Cortex of kidney (tissue), 1 donor: ENCODE measurements around the gene ASB11.
"Not testable (repeated sequence)": the region's sequence is repeated elsewhere in the genome, so short reads cannot be mapped to it uniquely, and the experiment has no call there.

Experiments used
- DNase-seq: peaks from one replicate; lab custom pipeline; 2025; lab: John Stamatoyannopoulos, UW

Gene ASB11

DNA sequence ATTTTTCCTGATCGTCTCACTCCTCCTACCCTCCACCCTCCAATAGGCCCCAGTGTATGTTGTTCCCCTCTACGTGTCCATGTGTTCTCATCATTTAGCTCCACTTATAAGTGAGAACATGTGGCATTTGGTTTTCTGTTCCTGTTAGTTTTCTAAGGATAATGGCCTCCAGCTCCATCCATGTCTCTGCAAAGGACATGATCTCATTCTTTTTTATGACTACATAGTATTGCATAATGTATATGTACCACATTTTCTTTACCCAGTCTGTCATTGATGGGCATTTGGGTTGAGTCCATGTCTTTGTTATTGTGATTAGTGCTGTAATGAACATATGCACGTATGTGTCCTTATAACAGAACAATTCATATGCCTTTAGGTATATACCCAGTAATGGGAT lies 9.5 kb downstream of the ASB11 start:
- DNase-seq: not testable (repeated sequence)

DNA sequence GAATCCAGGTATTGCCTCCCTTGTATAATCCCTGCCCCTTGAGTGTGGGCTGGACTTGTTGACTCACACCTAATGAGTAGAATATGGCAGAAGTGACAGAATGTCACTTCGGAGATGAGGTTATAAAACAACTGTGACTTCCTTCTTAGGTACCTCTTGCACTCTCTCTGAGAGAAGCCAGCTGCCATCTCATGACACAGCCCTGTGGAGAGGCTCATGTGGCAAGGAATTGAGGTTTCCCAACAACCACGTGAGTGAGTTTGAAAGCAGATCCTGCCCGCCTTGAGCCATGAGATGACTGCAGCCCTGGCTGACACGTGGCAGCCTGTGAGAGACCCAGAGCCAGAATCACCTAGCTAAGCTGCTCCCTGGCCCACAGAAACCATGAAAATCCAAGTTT lies 13.5 kb downstream of the ASB11 start:
- DNase-seq: no peak

DNA sequence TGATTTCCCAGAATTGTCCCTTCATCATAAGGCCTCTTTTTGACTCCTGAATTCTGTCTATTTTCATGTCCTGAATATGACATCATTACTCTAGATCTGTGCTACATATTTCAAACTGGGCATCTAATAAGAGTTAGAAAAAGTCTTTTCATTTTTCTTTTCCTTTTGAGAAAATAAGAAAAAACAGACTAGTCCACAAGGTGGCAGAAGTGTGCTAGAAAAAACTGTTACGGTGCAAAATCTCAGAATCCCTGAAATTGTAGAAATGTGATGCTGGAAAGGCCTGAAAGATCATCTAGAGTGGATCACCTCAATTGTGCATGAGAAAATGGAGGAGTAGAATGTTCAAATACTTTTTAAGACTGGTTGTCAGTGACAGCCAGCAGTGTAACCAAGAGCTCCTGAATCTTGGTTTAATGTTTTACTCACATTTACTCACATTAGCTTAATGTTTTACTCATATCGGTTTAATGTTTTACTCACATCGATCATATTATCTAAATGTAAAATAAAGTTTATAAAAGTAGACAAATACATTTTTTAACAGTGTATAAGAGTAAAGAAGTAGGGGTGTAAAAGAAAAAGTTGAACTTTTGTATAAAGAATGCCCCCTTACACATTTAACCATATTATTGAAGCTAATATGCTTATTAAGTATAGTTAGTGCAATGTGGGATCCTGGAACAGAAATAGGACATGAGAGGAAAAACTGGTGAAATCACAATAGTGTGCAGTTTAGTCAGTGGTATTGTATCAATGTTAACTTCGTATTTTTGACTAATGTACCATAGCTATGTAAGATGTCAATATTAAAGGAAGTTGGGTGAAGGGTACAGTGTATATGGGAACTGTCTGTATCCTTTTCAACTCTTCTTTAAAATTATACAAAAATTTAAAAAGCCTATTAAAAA lies 15.2 kb downstream of the ASB11 start:
- no peak for DNase-seq

DNA sequence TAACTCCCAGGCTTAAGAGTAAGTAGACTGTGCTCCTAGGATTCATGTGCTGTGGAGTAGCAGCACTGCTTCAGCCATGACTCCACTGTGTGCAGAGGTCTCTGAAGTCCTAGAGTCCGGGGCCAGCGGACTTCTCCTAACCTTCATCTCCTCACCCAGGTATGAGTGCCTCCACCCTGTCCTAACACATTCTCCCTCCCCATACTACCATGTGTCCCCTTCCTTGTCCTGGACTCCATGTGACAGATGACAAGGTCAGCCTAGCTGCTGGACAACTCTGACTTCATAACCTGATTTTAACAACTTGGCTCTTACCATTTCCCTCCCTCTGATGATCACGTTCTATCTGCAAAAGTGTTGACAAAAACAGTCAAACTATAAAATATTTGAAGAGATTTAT lies 16.7 kb downstream of the ASB11 start:
- no peak for DNase-seq

DNA sequence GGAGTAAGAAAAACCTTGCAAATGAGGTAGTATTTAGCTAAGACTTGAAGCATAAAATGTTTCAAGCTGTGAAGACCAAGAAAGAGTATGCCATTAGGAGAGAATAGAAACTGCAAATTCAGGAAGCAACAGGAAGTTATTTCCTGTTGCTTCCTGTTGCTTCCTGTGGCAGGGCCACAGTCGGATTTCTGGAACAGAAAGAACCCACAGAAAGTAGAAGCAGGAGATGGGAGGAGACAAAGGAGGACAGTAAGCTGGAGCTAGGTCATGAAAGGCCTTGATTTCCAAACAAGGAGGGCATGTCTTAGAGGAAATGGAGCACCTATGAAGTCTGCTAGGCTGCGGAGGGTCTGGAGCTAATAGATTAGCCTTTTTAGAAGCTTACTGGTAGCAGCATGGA lies 17.2 kb downstream of the ASB11 start:
- DNase-seq: no peak

DNA sequence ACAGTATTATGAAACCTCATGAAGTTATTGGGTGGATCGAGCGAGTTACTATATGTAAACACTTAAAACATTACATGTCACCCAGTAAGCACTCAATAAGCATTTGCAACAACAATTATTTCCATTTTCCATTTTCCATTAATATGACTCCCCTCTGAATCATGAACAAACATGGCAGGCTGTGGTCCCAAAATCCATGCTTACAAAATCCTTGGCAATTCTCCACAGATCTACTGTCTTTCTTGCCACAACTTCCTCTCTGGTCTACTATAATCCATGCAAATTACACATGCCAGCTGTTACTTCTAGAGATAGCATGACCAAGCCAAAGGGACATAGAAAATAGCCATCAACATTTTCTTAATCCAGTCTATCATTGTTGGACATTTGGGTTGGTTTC lies 22.0 kb downstream of the ASB11 start:
- no peak for DNase-seq

DNA sequence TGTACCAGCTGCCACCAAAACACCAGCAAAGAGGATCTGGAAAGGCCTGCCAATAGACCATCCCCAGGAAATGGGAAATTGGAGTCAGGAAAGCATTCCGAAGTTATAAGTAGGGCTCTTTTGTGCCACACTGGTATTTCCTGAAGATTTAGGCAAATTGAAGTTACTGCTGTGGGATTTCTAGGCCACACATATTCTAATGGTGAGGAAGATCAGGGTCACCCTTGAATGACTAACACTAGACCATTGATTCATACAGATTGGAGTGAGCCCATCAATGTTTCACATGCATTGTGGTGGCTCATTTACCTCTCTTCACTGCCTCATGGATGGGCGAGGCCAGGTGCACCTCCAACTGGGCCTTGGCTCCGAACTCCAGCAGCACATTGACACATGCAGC lies 22.6 kb downstream of the ASB11 start:
- DNase-seq: no peak

DNA sequence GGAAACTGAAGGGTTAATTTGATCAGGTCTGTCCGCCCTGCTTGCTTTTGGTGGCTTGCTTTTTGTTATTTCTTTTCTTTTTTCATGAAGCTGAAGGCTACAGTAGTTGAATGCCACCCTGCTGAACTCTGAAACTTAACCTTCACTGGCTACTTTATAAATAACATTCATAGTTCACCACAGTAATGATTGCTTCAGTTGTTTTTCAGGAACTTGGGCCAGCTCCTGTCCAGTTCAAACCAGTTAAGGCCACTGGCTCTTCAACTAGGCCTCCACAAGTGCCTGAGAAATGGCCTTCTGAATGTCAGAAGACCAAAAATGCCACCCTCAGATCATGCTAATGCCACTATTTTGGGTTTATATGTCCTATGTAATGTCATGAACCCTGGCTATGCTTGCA lies 37.8 kb downstream of the ASB11 start:
- DNase-seq: no peak

DNA sequence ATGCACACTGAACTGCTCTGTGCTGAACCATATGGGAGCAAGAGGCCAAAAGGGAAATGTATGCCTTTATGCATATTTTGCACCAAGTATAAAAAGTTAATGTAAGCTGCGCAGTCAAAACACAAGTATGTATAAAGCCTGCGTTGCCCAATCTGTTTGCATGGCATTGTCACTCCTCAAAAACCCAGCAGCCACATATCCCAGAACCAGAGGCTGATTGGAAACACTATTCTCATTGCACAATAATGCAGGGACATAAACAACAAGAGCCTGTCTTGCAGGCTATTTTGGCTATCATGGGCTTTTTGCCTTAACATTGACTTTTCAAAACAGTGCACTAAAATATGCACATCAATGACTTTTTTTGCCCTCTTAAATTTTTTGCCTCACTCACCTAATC lies 40.5 kb downstream of the ASB11 start:
- DNase-seq: no peak

DNA sequence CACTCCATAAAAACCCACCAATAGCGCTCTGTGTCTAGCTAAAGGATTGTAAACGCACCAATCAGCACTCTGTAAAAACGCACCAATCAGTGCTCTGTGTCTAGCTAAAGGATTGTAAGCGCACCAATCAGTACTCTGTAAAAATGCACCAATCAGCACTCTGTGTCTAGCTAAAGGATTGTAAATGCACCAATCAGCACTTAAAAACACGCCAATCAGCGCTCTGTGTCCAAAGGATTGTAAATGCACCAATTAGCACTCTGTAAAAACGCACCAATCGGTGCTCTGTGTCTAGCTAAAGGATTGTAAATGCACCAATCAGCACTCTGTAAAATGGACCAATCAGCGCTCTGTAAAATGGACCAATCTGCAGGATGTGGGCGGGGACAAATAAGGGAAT lies 42.2 kb downstream of the ASB11 start:
- DNase-seq: not testable (repeated sequence)

DNA sequence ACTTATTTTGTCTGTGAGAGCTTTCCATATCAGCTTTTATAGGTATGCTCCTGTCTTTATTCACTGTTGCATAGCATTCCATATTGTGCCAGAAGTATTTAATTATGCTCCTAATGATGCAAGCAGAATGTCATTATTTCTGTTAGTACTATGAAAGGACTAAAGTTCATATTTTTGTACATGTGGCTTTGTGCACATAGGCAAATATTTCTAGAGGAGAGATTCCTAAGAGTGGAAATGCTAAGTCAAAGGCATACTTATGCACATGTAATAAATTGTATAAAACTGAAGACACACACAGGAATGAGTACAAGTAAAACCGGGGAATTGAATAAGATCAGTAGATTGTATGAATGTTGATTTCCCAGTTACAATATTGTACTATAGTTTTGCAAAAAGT lies 43.7 kb downstream of the ASB11 start:
- no peak for DNase-seq

DNA sequence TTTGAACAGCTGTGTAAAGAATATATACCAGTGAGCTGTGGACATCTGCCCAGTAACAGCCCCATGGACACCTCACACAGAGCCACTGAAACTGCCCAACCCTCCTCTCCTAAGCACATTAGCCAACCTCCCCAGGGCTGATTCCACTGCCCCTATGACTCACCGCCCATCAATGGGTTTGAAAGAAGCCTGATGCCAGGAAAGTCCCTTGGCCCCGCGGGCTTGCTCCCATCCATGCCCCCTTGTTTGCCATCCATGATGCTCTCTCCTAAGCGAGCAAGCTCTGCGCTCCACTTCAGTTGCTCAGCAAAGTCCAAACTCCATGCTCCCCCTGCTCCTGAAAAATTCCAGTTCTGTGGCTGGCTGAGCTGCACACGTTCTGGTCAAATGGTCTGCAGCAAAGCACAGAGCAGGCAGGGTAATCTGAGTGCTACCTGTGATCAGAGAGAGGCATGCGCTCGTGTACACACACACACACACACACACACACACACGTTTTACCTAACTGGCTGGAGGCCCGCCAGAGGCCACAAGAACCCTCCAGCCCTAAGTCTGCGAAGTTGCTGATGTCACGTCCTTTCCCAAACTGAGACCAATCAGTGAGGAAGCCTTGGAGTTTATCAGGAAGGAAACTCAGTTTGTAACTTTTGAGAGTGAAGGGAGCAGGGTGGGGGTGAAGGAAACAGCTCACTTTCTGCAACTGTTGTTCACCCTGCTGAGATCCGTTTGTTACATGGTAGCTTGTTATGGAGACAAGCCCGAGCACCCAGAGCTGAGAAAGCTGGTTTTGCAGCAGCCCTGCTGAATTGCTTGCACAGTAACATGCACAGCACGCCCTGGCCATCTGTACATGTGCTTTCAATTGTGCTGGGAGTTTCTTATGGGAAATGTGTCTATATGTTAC lies 45.6 kb downstream of the ASB11 start, which contains the start of gene ASB9:
Gene ASB9, minus strand, starts transcription at position 466 of the 904 bp plus-strand sequence. Its CDS starts 209 bp downstream, at position 257.
- no peak for DNase-seq

DNA sequence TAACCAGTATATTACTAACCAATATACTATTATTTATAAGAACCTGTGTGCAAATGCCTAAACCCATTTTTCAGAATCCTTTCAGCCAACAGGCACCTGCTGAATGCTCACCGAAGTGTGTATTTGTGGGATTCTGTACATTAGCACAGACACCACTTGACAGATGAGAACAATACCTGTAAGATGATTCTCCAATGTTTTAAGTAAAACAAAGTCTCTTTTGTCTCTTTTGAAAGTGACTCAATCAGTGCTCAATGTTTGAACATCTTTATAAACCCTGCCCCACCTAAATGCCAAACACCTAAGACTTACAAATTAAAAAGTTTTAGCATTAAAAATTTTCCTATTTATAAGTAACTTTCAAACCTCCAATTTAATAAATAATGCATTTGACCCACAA lies 46.3 kb downstream of the ASB11 start:
- no peak for DNase-seq

DNA sequence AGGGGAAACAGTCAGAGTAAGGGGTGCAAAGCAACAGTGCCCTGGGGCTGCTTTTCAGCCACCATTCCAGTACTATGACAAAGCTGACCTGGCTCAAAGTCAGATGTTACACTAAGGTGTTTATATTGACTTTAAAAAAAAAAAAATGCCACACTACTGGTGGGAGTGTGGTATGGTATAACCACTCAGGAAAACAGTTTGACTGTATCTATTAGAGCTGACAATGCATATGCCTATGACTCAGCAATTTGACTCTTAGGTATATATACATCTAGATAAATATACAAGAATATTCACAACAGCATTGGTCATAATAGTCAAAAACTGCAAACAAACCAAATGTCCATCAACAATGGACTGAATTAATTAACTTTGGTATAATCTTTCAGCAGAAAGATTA lies 60.6 kb downstream of the ASB11 start:
- DNase-seq: no peak

DNA sequence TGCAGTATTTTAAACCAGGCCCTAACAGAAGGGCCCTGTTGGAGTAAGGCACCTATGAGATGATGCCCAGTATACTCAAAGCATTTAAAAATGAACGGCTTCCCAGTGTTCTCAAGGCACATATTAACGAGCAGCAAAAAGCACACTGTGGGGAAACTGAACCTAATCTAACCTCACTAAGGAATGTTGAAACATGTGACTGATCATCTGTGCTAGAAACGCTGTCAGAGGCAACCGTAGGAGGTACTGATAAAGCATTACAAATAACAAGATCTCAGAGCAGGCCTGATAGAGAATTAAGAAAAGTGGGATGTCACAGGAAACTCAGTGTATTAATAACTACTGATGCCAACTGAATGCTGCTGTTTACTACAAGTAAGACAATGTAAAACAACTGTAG lies 69.5 kb downstream of the ASB11 start:
- DNase-seq: no peak

DNA sequence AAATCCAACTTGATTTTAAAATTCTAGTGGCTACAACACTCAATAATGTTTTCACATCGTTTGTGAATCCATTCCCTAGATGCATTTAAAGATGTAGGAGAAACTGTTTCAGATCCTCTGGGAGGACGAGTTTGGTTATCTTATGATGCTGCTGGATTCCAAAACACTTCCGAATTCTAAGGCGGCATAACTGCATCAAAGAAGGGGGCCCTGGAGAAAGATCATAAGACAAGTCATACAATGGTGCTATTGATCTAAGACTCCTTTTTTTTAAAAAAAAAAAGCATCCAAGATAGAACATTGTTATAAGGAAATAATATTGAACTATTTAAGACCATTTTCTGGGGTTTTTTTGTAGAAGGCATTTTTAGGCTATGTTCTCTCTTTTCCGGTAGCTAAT lies 71.0 kb downstream of the ASB11 start:
- no peak for DNase-seq

DNA sequence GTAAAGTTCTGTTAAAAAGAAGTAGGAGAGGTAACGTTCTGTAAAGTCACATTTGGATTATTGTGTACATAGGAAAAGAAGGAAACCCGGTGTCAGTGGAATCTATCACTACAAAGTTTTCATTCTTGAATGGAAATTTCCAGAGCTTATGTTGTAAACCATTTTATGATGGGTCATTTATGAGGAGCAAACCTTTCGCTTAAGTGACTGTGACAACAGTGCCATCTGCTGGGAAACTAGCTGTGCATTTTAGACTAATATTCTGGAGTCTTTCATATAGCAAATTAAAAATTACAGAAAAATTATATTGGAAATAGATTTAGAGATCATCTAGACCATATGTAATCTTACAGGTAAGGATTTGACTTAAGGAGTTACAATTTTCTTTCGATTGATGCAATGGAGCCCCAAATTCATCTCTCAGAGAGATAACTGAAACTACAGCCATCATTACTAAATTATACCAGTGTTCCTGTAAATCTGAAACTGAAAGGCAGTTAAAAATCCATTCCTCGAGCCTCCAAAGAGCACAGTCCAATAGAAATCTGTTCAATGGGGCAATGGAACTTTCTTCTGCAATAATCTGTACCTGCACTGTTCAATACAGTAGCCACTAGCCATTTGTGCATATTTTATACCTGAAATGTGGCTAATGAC lies 72.4 kb downstream of the ASB11 start:
- DNase-seq: no peak

DNA sequence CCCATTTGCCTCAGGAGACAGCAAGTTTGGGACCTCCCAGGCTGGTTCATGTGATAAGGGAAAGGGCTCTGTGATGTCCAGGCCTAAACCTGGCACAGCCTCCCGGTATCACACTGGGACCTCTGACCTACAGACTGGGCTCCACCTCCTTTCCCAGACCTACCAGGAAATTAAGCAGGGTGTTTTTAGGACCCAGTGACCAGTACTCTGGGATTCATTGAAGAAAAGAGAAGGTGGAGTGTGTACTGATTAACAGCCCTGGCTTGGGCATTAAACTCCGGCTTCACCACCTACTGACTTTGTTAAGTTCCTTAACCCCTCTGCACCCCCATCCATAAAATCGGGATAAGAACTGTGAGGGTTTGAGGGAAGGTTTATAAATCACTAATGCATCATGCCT lies 74.1 kb downstream of the ASB11 start:
- DNase-seq: no peak

DNA sequence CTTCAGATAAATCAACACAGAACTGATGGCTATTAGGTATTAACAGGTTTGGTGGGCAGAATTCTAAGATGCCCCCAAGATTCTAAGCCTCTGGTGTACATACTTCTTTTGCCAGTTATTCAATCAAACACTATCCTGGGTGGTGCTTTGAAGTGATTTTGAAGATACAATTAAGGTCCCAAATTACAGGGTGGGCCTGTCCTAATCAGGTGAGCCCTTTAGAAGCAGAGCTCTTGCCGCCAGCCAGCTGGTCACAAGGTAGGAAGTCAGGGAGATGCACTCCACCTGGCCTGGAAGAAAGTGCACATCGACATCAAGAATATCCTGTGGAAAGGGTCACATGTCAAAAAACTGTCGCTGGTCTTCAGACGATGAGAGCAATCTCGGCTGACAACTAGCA lies 75.0 kb downstream of the ASB11 start:
- DNase-seq: no peak

DNA sequence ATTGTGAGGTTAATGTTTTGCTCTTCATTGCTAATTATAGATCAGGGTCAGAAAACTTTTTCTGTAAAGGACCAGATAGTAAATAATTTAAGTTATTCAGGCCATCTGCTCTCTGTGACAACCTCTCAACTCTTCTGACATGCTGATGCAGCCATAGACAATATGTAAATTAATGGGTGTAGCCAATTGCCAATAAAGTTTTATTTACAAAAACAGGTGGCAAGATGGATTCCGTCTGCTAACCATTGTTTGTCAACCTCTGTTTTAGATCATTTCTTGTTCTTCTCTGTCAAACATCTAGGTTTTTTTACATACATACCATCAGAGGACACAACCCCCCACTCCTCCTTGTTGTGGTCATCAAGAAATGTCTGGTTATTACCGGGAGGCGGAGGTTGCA lies 79.3 kb downstream of the ASB11 start:
- no peak for DNase-seq

DNA sequence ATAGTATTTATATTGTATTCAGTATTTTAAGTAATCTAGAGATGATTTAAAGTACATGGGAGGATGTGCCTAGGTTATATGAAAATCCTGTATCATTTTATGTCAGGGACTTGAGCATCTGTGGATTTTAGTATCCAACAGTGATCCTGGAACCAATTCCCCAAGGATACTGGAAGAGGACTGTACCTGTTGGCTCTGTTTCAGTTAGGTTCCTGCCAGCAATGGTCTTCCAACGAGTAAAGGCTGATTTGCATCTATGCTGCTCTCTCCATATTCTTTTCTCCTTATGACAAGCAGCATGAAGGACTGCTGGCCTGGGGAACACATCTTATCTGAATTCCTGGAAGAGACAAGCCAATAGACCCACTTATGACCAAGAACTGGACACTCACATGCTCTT lies 80.4 kb downstream of the ASB11 start:
- DNase-seq: no peak

DNA sequence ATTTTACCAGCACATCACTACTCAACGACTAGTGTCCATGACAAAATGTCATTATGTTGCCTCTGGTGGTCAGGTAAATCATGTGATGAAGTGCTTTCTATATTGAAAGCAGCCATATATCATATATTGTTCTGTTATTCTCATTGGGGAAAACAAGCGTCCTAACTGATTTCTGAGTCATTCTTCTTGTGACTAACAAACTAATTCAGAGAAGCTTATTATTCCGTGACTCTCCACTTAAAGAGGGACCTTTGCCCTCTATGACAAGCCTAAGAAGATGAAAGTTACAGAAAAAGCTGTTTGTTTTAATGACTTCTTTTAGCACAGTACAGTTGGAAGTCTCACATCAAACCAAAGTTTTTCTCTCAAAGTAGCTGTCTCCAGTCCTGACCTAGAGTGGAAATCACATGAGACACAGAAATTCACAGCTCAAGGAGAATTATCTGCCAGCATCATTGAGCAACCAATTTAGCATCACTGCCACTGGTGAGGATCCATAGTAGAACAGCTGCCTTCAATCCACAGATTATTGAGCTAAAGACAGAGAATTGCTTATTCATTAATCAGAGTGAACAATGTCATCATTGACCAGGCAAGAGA lies 81.9 kb downstream of the ASB11 start:
- no peak for DNase-seq
